ENCODE results near the gene FAM241B.

FAM241B gene

GRCh38 chr10:69645296-69646184, 15.5 kb downstream of the FAM241B start:
- FAIRE-seq (no peak), DNase-seq (ENCODE audit: insufficient read length, low spot score) (no peak)
- no peak for TF ChIP-seq CTCF (IDR thresholded peaks at IDR 0.05; ENCODE audit: insufficient read depth, missing control alignments)

- no peak for DNase-seq (ENCODE audit: insufficient read length, low spot score)
- FAIRE-seq: no peak
- TF ChIP-seq CTCF (IDR thresholded peaks at IDR 0.05; ENCODE audit: insufficient read depth, missing control alignments): no peak
Measured at GRCh38 chr10:69646185-69647060, 16.4 kb downstream of the FAM241B start.

- TF ChIP-seq CTCF (IDR thresholded peaks at IDR 0.05; ENCODE audit: insufficient read depth, missing control alignments): no peak
- FAIRE-seq (no peak), DNase-seq (ENCODE audit: insufficient read length, low spot score) (no peak)
Measured at GRCh38 chr10:69647126-69647525, 17.1 kb downstream of the FAM241B start.

- TF ChIP-seq CTCF (IDR thresholded peaks at IDR 0.05; ENCODE audit: insufficient read depth, missing control alignments): no peak
- no peak for DNase-seq (ENCODE audit: insufficient read length, low spot score)
- FAIRE-seq: no peak
Measured at GRCh38 chr10:69647819-69648218, 17.8 kb downstream of the FAM241B start.

- DNase-seq (ENCODE audit: insufficient read length, low spot score): no peak
- TF ChIP-seq CTCF (IDR thresholded peaks at IDR 0.05; ENCODE audit: insufficient read depth, missing control alignments): no peak
- FAIRE-seq: no peak
Measured at GRCh38 chr10:69648461-69648860, 18.4 kb downstream of the FAM241B start.

GRCh38 chr10:69649786-69650550, 19.9 kb downstream of the FAM241B start:
- TF ChIP-seq CTCF (IDR thresholded peaks at IDR 0.05; ENCODE audit: insufficient read depth, missing control alignments): no peak
- DNase-seq (ENCODE audit: insufficient read length, low spot score) (no peak), FAIRE-seq (no peak)

Data from D721Med (cell line).